Measurements from ENCODE around the gene AHCYL2. TPM values are rescaled to one million over a fixed set of nuclear protein-coding genes. Genes with fewer than 3 reads are reported as not detected.

Gene AHCYL2
- total RNA-seq, 4 donors from 2014 or later: 10.8 to 14.0 (median 13.7) TPM

DNA sequence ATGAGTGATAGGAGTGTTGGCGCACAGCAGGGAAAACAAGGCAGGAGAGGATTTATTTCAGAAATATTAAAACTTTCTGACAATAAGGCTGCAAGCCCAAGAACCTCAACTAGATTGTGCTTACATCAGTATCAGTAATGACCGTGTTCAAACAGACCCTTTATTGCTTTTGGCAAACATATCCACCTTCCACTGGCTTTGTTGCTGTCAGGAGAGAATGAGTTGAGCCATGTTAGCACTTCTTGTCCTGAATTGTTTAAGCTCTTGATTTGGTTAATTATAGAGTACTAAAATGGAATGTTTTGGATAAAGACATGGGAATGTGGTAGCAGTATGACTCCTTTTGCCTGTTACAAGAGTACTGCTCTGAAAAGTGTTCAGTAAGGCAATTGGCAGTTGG, 3.8 kb downstream of the AHCYL2 start:
- WGBS, 2 donors: 50 to 54% methylated on average over 2 of the region's 2 CpGs
- H3K4me1 ChIP-seq: peaks cover 0 to 52% (median 13%) of the 10 kb centered on the region in 3 donors
- no peak overlapping the region for H3K27ac ChIP-seq
- intact Hi-C loops (cut with DNase I): loop anchor here (5.0 to 10.0 kb wide), 2 partner anchors 34 to 66 kb away; no protein-coding TSS in a partner anchor
- no peaks in the 10 kb centered on the region for H3K27me3 ChIP-seq
- no peak for TF ChIP-seq POLR2A (IDR thresholded peaks at IDR 0.05)
- TF ChIP-seq, protein P1, sequence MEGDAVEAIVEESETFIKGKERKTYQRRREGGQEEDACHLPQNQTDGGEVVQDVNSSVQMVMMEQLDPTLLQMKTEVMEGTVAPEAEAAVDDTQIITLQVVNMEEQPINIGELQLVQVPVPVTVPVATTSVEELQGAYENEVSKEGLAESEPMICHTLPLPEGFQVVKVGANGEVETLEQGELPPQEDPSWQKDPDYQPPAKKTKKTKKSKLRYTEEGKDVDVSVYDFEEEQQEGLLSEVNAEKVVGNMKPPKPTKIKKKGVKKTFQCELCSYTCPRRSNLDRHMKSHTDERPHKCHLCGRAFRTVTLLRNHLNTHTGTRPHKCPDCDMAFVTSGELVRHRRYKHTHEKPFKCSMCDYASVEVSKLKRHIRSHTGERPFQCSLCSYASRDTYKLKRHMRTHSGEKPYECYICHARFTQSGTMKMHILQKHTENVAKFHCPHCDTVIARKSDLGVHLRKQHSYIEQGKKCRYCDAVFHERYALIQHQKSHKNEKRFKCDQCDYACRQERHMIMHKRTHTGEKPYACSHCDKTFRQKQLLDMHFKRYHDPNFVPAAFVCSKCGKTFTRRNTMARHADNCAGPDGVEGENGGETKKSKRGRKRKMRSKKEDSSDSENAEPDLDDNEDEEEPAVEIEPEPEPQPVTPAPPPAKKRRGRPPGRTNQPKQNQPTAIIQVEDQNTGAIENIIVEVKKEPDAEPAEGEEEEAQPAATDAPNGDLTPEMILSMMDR (IDR thresholded peaks at IDR 0.05): no peak
- DNase-seq: no peak
- no peaks in the 10 kb centered on the region for H3K36me3 ChIP-seq
- H3K9me3 ChIP-seq: no peaks in the 10 kb centered on the region
- H3K4me3 ChIP-seq: no peak overlapping the region

DNA sequence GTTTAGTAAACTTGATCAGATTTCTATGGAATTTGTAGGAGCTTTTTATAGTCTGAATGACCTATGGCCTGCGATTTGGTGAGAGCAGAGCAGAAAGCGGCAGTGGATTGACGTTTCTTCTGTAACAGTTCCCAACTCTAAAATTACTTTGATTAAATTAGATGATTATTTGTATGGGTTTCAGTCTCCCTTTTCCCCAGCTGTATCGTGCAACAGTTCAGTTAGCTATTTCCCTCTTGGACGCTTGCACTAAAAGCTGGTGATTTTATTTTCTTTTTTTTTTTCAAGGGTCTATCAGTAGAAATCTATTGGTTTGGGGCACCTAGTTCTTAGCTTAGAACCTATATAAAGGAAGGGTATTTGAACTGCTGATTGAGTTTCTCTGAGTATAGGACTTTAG, 6.8 kb downstream of the AHCYL2 start:
- no peaks in the 10 kb centered on the region for H3K27me3 ChIP-seq
- H3K9me3 ChIP-seq: no peaks in the 10 kb centered on the region
- H3K4me1 ChIP-seq: peaks cover 0 to 30% (median 8%) of the 10 kb centered on the region in 3 donors
- H3K4me3 ChIP-seq: no peak overlapping the region
- H3K36me3 ChIP-seq: no peaks in the 10 kb centered on the region
- no peak overlapping the region for H3K27ac ChIP-seq
- no peak for TF ChIP-seq POLR2A (IDR thresholded peaks at IDR 0.05)
- TF ChIP-seq, protein P1 (IDR thresholded peaks at IDR 0.05): no peak
- intact Hi-C loops (cut with DNase I): no loop called here
- DNase-seq: no peak
- WGBS, 2 donors: 90 to 91% methylated on average over 5 of the region's 5 CpGs

DNA sequence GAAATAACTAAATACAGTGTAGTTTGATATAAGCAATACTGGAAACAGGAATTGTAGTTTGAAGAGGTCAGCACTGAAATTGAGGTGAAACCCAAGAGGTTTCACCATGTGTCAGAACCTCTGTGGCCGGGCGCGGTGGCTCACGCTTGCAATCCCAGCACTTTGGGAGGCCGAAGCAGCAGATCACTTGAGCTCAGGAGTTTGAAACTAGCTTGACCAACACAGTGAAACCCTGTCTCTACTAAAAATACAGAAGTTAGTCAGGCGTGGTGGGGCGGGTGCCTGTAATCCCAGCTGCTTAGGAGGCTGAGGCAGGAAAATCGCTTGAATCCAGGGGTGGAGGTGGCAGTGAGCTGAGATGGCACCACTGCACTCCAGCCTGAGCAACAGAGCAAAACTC, 13.7 kb downstream of the AHCYL2 start:
- 80 to 89% methylated on average over 8 of the region's 8 CpGs for WGBS, 2 donors

DNA sequence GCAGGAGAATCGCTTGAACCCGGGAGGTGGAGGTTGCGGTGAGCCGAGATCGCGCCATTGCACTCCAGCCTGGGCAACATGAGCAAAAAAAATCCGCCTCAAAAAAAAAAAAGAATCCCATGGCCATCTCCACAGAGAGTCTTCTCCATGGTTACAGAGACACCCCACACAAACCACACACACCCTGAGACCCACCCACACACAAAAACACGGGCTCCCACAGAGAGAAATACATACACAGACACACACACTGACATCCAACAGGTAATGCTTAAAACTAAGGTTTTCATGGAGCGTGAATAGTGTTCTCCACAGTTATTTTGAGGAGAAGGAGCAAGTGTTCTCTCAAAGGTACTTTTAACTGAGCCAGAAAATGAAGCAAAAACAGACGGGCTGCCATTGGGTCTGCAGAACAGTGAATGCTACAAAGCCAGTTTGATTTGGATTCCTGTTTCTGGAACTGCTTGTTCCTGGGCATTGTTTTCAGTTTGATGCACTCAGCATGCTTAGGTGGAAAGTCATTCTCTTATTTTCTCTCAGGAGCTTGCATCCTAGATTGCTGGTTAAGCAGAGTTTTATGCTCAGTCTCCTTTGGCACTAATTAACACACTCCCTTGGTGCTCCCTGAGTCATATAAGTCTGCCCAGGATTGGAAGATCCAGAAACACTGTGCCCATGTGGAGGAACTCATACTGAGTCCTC, 15.4 kb downstream of the AHCYL2 start:
- no peaks in the 10 kb centered on the region for H3K36me3 ChIP-seq
- WGBS, 2 donors: 74 to 91% methylated on average over 4 to 10 of the region's 10 CpGs
- peaks cover 0 to 5% (median 0%) of the 10 kb centered on the region in 3 donors for H3K4me1 ChIP-seq
- no peaks in the 10 kb centered on the region for H3K27me3 ChIP-seq
- no peak overlapping the region for H3K27ac ChIP-seq
- intact Hi-C loops (cut with DNase I): no loop called here
- TF ChIP-seq, protein P1 (IDR thresholded peaks at IDR 0.05): no peak
- TF ChIP-seq POLR2A (IDR thresholded peaks at IDR 0.05): no peak
- no peak overlapping the region for H3K4me3 ChIP-seq
- no peak for DNase-seq
- H3K9me3 ChIP-seq: no peaks in the 10 kb centered on the region

More for the DNA sequence above, 13.7 kb downstream of the AHCYL2 start:
- Histone ChIP-seq H3K9me3 (no peaks in the 10 kb centered on the region), H3K4me1 (peaks cover 0 to 5% (median 0%) of the 10 kb centered on the region in 3 donors), H3K27ac (no peak overlapping the region), H3K36me3 (no peaks in the 10 kb centered on the region), H3K4me3 (no peak overlapping the region), H3K27me3 (no peaks in the 10 kb centered on the region)
- intact Hi-C loops (cut with DNase I): no loop called here
- no peak for TF ChIP-seq POLR2A (IDR thresholded peaks at IDR 0.05)
- TF ChIP-seq, protein P1 (IDR thresholded peaks at IDR 0.05): no peak
- DNase-seq: no peak

DNA sequence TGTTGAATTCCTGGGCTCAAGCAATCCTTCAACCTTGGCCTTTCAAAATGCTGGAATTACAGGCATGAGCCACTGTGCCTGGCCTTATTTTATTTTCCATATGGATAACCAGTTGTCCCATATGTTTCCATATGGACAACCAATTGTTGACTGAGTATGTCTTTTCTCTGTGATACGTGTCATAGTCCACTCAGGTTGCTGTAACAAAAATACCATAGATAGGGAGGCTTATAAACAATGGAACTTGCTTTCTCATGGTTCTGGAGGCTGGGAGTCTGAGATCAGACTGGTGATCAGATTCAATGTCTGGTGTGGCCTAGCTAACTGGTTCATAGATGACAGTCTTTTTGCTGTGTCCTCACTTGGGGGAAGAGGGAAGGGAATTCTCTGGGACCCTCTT, 19.4 kb downstream of the AHCYL2 start:
- intact Hi-C loops (cut with DNase I): no loop called here
- Histone ChIP-seq H3K27ac (no peak overlapping the region), H3K36me3 (no peaks in the 10 kb centered on the region), H3K4me1 (peaks cover 0 to 5% (median 0%) of the 10 kb centered on the region in 3 donors), H3K9me3 (no peaks in the 10 kb centered on the region), H3K27me3 (no peaks in the 10 kb centered on the region), H3K4me3 (no peak overlapping the region)
- no peak for TF ChIP-seq POLR2A (IDR thresholded peaks at IDR 0.05)
- TF ChIP-seq, protein P1 (IDR thresholded peaks at IDR 0.05): no peak
- no peak for DNase-seq
- 79 to 100% methylated on average over 1 of the region's 1 CpG for WGBS, 2 donors
